ENCODE data around the gene CD151.

Gene CD151

GRCh38 chr11:802018-802617 is 30.6 kb upstream of the CD151 start:
- no peak for TF ChIP-seq TAF1 (IDR thresholded peaks at IDR 0.05; ENCODE audit: borderline replicate concordance, insufficient read depth, low read length)
- TF ChIP-seq FOXP2 (optimal IDR thresholded peaks at IDR 0.05; ENCODE audit: borderline replicate concordance, extremely low read depth, extremely low read length, insufficient read depth), result no peak
- no peak for TF ChIP-seq POLR2AphosphoS5 (IDR thresholded peaks at IDR 0.05; ENCODE audit: low read depth, low read length)
- no peak for TF ChIP-seq REST (IDR thresholded peaks at IDR 0.05; ENCODE audit: insufficient read depth in 1 of 2, low read depth in 2 of 2, low read length in 2 of 2)
- TF ChIP-seq SIN3A (IDR thresholded peaks at IDR 0.05; ENCODE audit: borderline replicate concordance, insufficient read depth, low read length), result no peak

GRCh38 chr11:802693-803466 is 29.9 kb upstream of the CD151 start:
- TF ChIP-seq POLR2AphosphoS5 (IDR thresholded peaks at IDR 0.05; ENCODE audit: low read depth, low read length), result no peak
- no peak for TF ChIP-seq TAF1 (IDR thresholded peaks at IDR 0.05; ENCODE audit: borderline replicate concordance, insufficient read depth, low read length)
- no peak for TF ChIP-seq FOXP2 (optimal IDR thresholded peaks at IDR 0.05; ENCODE audit: borderline replicate concordance, extremely low read depth, extremely low read length, insufficient read depth)
- TF ChIP-seq REST (IDR thresholded peaks at IDR 0.05; ENCODE audit: insufficient read depth in 1 of 2, low read depth in 2 of 2, low read length in 2 of 2), result no peak
- no peak for TF ChIP-seq SIN3A (IDR thresholded peaks at IDR 0.05; ENCODE audit: borderline replicate concordance, insufficient read depth, low read length)

- TF ChIP-seq SIN3A (IDR thresholded peaks at IDR 0.05; ENCODE audit: borderline replicate concordance, insufficient read depth, low read length) (no peak), TAF1 (IDR thresholded peaks at IDR 0.05; ENCODE audit: borderline replicate concordance, insufficient read depth, low read length) (no peak), FOXP2 (optimal IDR thresholded peaks at IDR 0.05; ENCODE audit: borderline replicate concordance, extremely low read depth, extremely low read length, insufficient read depth) (no peak), POLR2AphosphoS5 (IDR thresholded peaks at IDR 0.05; ENCODE audit: low read depth, low read length) (no peak), REST (IDR thresholded peaks at IDR 0.05; ENCODE audit: insufficient read depth in 1 of 2, low read depth in 2 of 2, low read length in 2 of 2) (no peak)
Observed at GRCh38 chr11:803467-803742, 29.3 kb upstream of the CD151 start.

GRCh38 chr11:803770-804598 is 28.8 kb upstream of the CD151 start:
- TF ChIP-seq SIN3A (IDR thresholded peaks at IDR 0.05; ENCODE audit: borderline replicate concordance, insufficient read depth, low read length) (no peak), FOXP2 (optimal IDR thresholded peaks at IDR 0.05; ENCODE audit: borderline replicate concordance, extremely low read depth, extremely low read length, insufficient read depth) (no peak), POLR2AphosphoS5 (IDR thresholded peaks at IDR 0.05; ENCODE audit: low read depth, low read length) (no peak), REST (IDR thresholded peaks at IDR 0.05; ENCODE audit: insufficient read depth in 1 of 2, low read depth in 2 of 2, low read length in 2 of 2) (no peak), TAF1 (IDR thresholded peaks at IDR 0.05; ENCODE audit: borderline replicate concordance, insufficient read depth, low read length) (no peak)

Measured in PFSK-1 (cell line).